NCI-H510A (cell line): ENCODE results near the gene EIF5.

Experiments
- DNase-seq: peaks from one replicate; lab custom pipeline; 2025; lab: John Stamatoyannopoulos, UW

The EIF5 gene

GRCh38 chr14:103370087-103370486, 36.0 kb downstream of the EIF5 start:
- no peak for DNase-seq

DNA sequence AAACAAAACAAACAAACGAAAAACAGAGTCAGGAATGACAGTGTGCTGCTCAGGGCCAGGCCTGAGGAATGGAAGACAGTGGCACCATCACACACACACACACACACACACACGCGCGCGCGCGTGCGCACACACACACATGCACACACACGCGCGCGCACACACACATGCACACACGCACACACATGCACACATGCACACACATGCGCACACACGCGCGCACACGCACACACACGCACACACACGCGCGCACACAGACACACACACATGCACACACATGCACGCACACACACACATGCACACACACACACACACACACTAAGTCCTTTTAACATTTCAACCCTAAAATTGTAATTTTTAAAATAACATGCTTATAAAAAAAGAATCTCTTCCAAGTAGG, 38.0 kb downstream of the EIF5 start:
- DNase-seq: no peak

GRCh38 chr14:103372552-103373304, 38.7 kb downstream of the EIF5 start:
- DNase-seq: no peak

GRCh38 chr14:103374121-103374520, 40.1 kb downstream of the EIF5 start:
- no peak for DNase-seq

- DNase-seq: no peak
Measured at GRCh38 chr14:103377522-103378037, 43.5 kb downstream of the EIF5 start.

DNA sequence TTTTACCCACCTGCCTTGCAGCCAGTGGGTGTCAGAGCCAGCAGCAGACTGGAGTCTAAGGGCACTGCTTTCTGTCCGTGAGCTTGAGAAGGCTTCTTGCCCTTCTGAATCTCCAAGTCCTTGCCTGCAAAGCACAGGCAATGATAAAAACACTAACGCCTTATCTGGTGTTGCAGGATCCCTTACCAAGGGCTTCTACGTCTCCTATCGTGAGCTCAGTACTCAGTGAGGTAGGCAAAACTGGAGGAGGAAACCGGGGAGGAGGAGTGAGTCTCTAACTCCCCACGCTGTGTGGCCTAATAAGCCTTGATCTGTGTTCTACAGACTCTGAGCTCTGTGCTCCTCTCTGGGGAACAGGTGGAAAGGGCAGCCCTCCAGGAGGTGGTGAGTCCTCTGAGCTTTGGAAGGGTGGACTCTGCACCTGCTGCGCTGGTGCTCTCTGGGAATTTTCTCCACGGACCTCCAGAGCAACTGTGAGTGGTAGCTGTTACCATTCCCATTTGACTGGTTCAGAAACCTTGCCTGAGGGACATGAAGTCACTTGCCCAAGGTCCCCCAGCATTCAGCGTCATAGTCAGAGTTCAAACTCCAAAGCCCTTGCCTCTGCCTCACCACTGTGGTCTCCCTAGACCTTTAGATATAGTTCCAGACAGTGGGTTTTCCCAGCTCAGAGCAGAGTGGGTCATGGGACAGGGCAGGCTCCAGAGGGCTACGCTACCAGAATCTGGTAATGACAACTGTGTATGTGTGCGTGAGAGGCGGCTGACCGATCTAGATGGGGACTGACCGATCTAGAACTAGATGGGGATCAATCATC, 44.2 kb downstream of the EIF5 start:
- DNase-seq: no peak

DNA sequence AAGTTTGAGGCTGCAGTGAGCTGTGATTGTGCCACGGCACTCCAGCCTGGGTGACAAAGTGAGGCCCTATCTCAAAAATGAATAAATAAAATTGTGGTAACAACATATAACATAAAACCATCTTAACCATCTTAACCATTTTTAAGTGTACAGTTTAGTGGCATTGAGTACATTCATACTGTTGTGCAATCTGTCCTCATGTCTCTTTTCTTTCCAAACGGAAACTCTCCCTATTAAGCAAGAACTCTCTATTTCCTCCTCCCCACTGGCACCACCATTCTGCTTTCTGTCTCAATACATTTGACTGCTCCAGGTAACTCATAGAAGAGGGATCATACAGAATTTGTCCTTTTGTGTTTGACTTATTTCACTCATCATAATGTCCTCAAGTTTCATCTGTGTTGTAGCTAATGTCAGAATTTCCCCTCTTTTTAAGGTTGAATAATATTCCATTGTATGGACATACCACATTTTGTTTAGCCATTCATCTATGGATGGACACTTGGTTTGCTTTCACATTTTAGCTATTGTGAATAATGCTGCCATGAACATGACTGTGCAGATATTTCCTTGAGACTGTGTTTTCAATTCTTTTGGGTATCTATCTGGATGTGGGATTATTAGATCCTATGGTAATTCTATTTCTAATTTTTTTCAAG, 46.8 kb downstream of the EIF5 start:
- no peak for DNase-seq

DNA sequence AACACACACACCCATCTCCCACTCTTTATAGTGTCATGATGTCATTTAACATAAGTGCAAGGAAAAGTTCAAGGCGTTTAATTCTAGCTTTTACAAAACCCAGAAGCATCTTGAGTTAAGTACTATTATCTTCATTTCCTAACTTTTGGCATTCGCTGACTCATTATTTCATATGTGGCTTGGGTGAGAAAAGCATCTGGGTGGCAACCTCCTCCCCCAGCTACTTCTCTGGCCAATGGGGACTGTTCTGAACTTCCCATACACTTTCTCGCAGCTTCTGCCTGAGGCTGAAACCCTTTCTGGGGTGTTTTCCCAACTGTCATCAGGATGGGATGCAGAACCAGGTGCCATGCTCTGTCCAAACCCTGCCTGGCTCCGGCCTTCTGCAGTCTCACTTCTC, 48.3 kb downstream of the EIF5 start:
- DNase-seq: no peak

DNA sequence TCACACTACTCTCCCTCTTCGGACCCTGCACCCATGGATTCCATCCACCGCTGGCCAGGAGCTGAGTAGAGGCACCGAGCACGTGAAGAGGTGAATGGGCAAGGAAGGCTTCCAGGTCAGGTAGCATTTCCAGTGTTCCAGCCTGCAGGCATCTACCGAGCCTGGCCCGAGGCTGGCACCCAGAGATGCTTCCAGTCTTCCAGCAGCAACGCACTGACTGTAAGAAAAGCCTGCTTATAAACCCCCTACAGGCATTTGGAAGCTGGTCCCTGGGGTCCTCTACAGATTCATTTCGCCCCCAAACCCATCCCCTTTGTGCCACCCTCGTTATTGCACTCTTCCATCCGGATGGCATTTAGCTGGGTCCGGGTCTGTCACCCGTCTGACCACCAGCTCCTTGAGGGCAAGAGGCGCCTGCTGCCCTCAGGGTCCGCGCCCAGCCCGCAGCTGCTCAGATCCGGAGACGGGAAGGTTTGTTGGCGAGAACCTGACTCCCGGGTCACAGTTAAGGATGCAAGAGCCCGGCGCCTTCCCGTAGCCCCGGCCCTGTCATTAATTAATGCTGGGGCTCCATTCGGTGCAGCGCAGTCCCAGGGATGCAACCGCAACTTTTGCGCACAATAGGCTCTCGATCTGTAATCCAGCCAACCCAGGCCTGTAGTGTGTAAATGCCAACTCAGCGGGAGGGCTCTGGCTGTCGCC, 50.6 kb downstream of the EIF5 start:
- no peak for DNase-seq

GRCh38 chr14:103385152-103385928, 51.3 kb downstream of the EIF5 start, which contains the start of gene MARK3:
Gene MARK3 (plus strand): TSS chr14:103385415. CDS start chr14:103386030, 615 bp downstream.
- DNase-seq: peak; percentile 97

- no peak for DNase-seq
Measured at GRCh38 chr14:103385929-103386712, 52.1 kb downstream of the EIF5 start.

DNA sequence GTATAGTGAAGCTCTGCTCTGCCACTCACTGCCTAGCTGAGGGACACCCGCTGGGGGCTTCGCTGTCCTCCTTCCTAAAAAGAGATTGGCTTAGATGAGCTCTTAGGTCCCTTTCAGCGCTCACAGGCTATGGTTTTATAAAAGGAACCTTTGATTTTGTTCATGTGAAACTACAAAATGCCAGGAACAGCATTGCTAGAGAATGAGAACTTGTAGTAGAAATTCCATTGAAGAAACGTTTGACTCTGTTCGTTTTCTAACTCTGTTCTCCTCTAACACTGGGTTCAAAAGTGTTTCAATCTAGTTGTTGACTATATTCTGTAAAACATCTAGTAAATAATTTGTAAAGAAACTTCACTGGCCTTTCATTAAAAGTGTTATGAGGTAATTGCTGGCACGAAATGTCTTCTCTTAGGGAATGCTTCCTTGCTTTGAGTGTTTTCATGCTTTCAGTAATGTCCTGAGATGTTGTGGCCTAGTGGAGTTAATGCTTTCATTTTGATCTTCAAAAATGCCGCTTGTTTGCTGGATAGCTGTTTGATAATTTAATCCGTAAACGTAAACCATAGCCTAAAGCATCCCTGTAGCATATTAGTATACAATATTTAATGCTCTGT, 52.8 kb downstream of the EIF5 start:
- no peak for DNase-seq

DNA sequence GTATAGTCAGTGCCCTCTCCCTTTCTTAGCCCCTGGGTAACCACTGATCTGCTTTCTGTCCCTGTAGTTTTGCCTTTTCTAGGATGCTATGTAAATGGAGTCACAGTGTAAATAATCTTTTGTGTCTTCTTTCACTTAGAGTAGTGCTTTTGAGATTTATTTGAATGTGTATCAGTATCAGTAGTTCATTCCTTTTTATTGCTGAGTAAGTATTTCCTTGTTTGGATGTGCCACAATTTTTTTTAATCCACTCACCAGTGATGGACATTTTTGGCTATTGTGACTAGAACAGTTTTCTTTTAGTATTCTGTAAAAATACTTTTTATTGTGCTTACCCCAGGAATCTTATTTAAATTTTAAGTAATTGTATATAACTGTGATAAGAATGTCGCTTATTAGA, 54.6 kb downstream of the EIF5 start:
- no peak for DNase-seq

- no peak for DNase-seq
Measured at GRCh38 chr14:103390605-103391004, 56.6 kb downstream of the EIF5 start.

DNA sequence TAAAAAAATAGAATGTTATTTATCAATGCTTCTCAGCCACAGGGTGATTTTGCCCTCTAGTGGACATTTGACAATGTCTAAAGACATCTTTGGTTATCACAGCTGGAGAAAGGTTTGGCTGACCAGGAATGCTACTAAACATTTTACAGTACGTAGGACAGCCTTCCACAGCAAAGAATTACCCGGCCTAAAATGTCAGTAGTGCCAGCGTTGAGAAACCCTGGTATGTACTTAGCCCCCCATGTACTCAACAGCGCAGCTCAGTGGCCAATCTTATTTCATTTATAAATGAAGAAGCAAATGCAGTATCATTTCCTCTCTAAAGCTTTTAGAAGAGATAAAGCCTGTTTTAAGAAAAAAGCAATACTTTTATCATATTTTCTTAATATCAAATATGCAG, 57.0 kb downstream of the EIF5 start:
- no peak for DNase-seq

- no peak for DNase-seq
Measured at GRCh38 chr14:103392106-103392505, 58.1 kb downstream of the EIF5 start.

- no peak for DNase-seq
Measured at GRCh38 chr14:103392572-103392971, 58.5 kb downstream of the EIF5 start.

GRCh38 chr14:103393070-103393469, 59.0 kb downstream of the EIF5 start:
- DNase-seq: no peak

GRCh38 chr14:103393676-103394626, 59.9 kb downstream of the EIF5 start:
- DNase-seq: no peak
